WTC11 (cell line): ENCODE data around the gene RBM18. TPM values are rescaled to one million over a fixed set of nuclear protein-coding genes. Genes with fewer than 3 reads are reported as not detected.

Experiments
- ATAC-seq: fragments of 200-7000 bp; cut with Tn5 transposase; 2 replicates; pipeline ENCODE4 v1.10.0; 2021; ENCODE audit warnings: mild to moderate bottlenecking, moderate library complexity
- CTCF ChIA-PET: fragments of 300-600 bp; sonication (Branson Sonifier 250); formaldehyde crosslinking; loops from one replicate; lab custom pipeline; 2021; ENCODE audit warnings: antibody characterized with exemption; lab: Charles Lee
- POLR2A ChIA-PET: fragments of 350-600 bp; sonication (Branson Sonifier 250); formaldehyde crosslinking; loops from one replicate; lab custom pipeline; 2021; ENCODE audit warnings: antibody characterized with exemption; lab: Charles Lee
- DNase-seq: peaks from one replicate; pipeline ENCODE4 v3.0.0; 2021; ENCODE audit warnings: low spot score
- H3K27ac Mint-ChIP-seq: 2 replicates; pipeline ENCODE4 v1.8.0; 2021; ENCODE audit warnings: mixed read lengths
- H3K27me3 Mint-ChIP-seq: 2 replicates; pipeline ENCODE4 v1.8.0; 2021; ENCODE audit warnings: low read depth, mild to moderate bottlenecking, moderate library complexity, mixed read lengths
- H3K36me3 Mint-ChIP-seq: 2 replicates; pipeline ENCODE4 v1.8.0; 2021; ENCODE audit warnings: mixed read lengths
- H3K4me1 Mint-ChIP-seq: 2 replicates; pipeline ENCODE4 v1.8.0; 2022; ENCODE audit warnings: mixed read lengths
- H3K4me3 Mint-ChIP-seq: 2 replicates; pipeline ENCODE4 v1.8.0; 2021; ENCODE audit warnings: mild to moderate bottlenecking, moderate library complexity, mixed read lengths
- H3K9me3 Mint-ChIP-seq: 2 replicates; pipeline ENCODE4 v1.8.0; 2021; ENCODE audit warnings: mixed read lengths
- FOXK1 ChIP-seq: sonication (generic); formaldehyde crosslinking; IDR thresholded peaks from 2 replicates; pipeline ENCODE4 v1.8.0; 2022; ENCODE audit warnings: mild to moderate bottlenecking, moderate library complexity, missing genetic modification reagents
- JAZF1 ChIP-seq: fragments of 250-450 bp; sonication (Bioruptor Pico); IDR thresholded peaks from 2 replicates; pipeline ENCODE4 v1.9.0; 2021; ENCODE audit warnings: moderate library complexity, mild to moderate bottlenecking, inconsistent platforms
- JUN ChIP-seq: sonication (generic); formaldehyde crosslinking; IDR thresholded peaks from 2 replicates; pipeline ENCODE4 v1.8.0; 2023; ENCODE audit warnings: mild to moderate bottlenecking, missing genetic modification reagents
- MXD4 ChIP-seq: fragments of 250-450 bp; sonication (Bioruptor Pico); IDR thresholded peaks from 2 replicates; pipeline ENCODE4 v1.8.0; 2021; ENCODE audit warnings: mild to moderate bottlenecking, moderate library complexity, borderline replicate concordance
- NFYB ChIP-seq: sonication (generic); formaldehyde crosslinking; conservative IDR thresholded peaks from 2 replicates; pipeline ENCODE4 v1.8.0; 2022; ENCODE audit warnings: low read depth, missing genetic modification reagents
- SMAD4 ChIP-seq: sonication (generic); formaldehyde crosslinking; IDR thresholded peaks from 2 replicates; pipeline ENCODE4 v1.8.0; 2022; ENCODE audit warnings: mild to moderate bottlenecking, missing genetic modification reagents
- SP1 ChIP-seq: sonication (generic); formaldehyde crosslinking; conservative IDR thresholded peaks from 2 replicates; pipeline ENCODE4 v1.8.1; 2022; ENCODE audit warnings: missing genetic modification reagents
- TCF7 ChIP-seq: sonication (generic); formaldehyde crosslinking; IDR thresholded peaks from 2 replicates; pipeline ENCODE4 v1.8.0; 2022; ENCODE audit warnings: mild to moderate bottlenecking, low read depth, missing genetic modification reagents, moderate library complexity
- ZBTB21 ChIP-seq: sonication (generic); formaldehyde crosslinking; IDR thresholded peaks from 2 replicates; pipeline ENCODE4 v1.8.1; 2023; ENCODE audit warnings: mild to moderate bottlenecking, missing genetic modification reagents, borderline replicate concordance
- ZNF396 ChIP-seq: fragments of 250-450 bp; sonication (Bioruptor Pico); IDR thresholded peaks from 2 replicates; pipeline ENCODE4 v1.8.0; 2021; ENCODE audit warnings: mild to moderate bottlenecking, moderate library complexity, borderline replicate concordance
- ZNF671 ChIP-seq: fragments of 250-450 bp; sonication (Bioruptor Pico); IDR thresholded peaks from 2 replicates; pipeline ENCODE4 v1.8.0; 2021; ENCODE audit warnings: mild to moderate bottlenecking
- total RNA-seq: library from RNA; stranded (reverse); gene quantifications from 3 replicates; pipeline ENCODE4 v1.2.3, GENCODE V29; 2021
- TF ChIP-seq, protein P1 (sequence below): sonication (generic); formaldehyde crosslinking; IDR thresholded peaks from 2 replicates; pipeline ENCODE4 v1.8.1; 2023; ENCODE audit warnings: mild to moderate bottlenecking, missing genetic modification reagents, borderline replicate concordance
- TF ChIP-seq, protein P2 (sequence below): sonication (generic); formaldehyde crosslinking; IDR thresholded peaks from 2 replicates; pipeline ENCODE4 v1.8.1; 2023; ENCODE audit warnings: mild to moderate bottlenecking, missing genetic modification reagents
- TF ChIP-seq, protein P3 (sequence below): sonication (generic); formaldehyde crosslinking; IDR thresholded peaks from 2 replicates; pipeline ENCODE4 v1.8.0; 2022; ENCODE audit warnings: missing genetic modification reagents
- TF ChIP-seq, protein P4 (sequence below): fragments of 200-600 bp; IDR thresholded peaks from 2 replicates; pipeline ENCODE4 v1.8.0; 2022; ENCODE audit warnings: antibody characterized with exemption
- TF ChIP-seq, protein P5 (sequence below): sonication (generic); formaldehyde crosslinking; IDR thresholded peaks from 2 replicates; pipeline ENCODE4 v1.8.1; 2022; ENCODE audit warnings: low read depth, mild to moderate bottlenecking, moderate library complexity, missing genetic modification reagents, borderline replicate concordance
- TF ChIP-seq, protein P6 (sequence below): sonication (generic); formaldehyde crosslinking; IDR thresholded peaks from 2 replicates; pipeline ENCODE4 v1.8.1; 2023; ENCODE audit warnings: mild to moderate bottlenecking, moderate library complexity, missing genetic modification reagents
- TF ChIP-seq, protein P7 (sequence below): sonication (generic); formaldehyde crosslinking; IDR thresholded peaks from 2 replicates; pipeline ENCODE4 v1.8.0; 2022; ENCODE audit warnings: mild to moderate bottlenecking, missing genetic modification reagents
- TF ChIP-seq, protein P8 (sequence below): fragments of 250-450 bp; sonication (Bioruptor Pico); IDR thresholded peaks from 2 replicates; pipeline ENCODE4 v1.9.0; 2021; ENCODE audit warnings: moderate library complexity, mild to moderate bottlenecking, inconsistent platforms, borderline replicate concordance

Gene RBM18
- total RNA-seq, 1 experiment from 2014 or later: 11.4 TPM

DNA sequence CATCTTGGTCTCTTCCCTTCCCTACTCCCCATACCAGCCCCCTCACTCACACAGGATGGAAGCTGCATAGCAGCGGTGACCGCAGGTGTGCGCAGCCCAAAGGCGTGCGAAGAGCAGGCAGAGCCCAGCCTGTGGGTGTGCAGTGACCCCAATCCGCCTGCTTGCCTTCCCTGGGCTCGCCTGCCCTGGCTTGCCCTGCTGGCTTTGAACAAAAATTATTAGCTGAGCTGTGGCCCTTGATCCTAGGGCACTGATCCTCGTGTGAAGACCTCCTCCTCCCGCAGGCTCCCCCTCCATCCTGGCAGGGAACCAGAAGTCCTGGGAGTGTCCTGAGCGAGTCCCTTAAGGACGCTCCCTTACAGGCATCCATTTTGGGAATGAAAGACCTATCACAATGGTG lies 73.1 kb downstream of the RBM18 start:
- ATAC-seq (peak; percentile 41), DNase-seq (no peak)
- POLR2A ChIA-PET: interaction anchor here (1.5 kb wide), 1 partner anchor 9 kb away, joined by 4 read pairs; no protein-coding TSS in a partner anchor
- peaks cover 16% of the 10 kb centered on the region for H3K4me1 Mint-ChIP-seq
- no peaks in the 10 kb centered on the region for H3K27me3 Mint-ChIP-seq
- H3K27ac Mint-ChIP-seq: no peak overlapping the region; the same call in 1 of the 2 replicates
- H3K9me3 Mint-ChIP-seq: no peaks in the 10 kb centered on the region
- CTCF ChIA-PET: interaction anchor here (1.1 to 4.0 kb wide), 5 partner anchors 16 to 159 kb away, joined by 4 to 26 read pairs (median 5); no protein-coding TSS in a partner anchor
- no peaks in the 10 kb centered on the region for H3K36me3 Mint-ChIP-seq
- H3K4me3 Mint-ChIP-seq: no peak overlapping the region
- TF ChIP-seq, protein P1, sequence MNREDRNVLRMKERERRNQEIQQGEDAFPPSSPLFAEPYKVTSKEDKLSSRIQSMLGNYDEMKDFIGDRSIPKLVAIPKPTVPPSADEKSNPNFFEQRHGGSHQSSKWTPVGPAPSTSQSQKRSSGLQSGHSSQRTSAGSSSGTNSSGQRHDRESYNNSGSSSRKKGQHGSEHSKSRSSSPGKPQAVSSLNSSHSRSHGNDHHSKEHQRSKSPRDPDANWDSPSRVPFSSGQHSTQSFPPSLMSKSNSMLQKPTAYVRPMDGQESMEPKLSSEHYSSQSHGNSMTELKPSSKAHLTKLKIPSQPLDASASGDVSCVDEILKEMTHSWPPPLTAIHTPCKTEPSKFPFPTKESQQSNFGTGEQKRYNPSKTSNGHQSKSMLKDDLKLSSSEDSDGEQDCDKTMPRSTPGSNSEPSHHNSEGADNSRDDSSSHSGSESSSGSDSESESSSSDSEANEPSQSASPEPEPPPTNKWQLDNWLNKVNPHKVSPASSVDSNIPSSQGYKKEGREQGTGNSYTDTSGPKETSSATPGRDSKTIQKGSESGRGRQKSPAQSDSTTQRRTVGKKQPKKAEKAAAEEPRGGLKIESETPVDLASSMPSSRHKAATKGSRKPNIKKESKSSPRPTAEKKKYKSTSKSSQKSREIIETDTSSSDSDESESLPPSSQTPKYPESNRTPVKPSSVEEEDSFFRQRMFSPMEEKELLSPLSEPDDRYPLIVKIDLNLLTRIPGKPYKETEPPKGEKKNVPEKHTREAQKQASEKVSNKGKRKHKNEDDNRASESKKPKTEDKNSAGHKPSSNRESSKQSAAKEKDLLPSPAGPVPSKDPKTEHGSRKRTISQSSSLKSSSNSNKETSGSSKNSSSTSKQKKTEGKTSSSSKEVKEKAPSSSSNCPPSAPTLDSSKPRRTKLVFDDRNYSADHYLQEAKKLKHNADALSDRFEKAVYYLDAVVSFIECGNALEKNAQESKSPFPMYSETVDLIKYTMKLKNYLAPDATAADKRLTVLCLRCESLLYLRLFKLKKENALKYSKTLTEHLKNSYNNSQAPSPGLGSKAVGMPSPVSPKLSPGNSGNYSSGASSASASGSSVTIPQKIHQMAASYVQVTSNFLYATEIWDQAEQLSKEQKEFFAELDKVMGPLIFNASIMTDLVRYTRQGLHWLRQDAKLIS (CRISPR knock-in tag): no peak
- TF ChIP-seq FOXK1 (CRISPR knock-in tag): no peak
- no peak for TF ChIP-seq TCF7
- TF ChIP-seq, protein P2, sequence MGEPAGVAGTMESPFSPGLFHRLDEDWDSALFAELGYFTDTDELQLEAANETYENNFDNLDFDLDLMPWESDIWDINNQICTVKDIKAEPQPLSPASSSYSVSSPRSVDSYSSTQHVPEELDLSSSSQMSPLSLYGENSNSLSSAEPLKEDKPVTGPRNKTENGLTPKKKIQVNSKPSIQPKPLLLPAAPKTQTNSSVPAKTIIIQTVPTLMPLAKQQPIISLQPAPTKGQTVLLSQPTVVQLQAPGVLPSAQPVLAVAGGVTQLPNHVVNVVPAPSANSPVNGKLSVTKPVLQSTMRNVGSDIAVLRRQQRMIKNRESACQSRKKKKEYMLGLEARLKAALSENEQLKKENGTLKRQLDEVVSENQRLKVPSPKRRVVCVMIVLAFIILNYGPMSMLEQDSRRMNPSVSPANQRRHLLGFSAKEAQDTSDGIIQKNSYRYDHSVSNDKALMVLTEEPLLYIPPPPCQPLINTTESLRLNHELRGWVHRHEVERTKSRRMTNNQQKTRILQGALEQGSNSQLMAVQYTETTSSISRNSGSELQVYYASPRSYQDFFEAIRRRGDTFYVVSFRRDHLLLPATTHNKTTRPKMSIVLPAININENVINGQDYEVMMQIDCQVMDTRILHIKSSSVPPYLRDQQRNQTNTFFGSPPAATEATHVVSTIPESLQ (CRISPR knock-in tag): no peak
- TF ChIP-seq, protein P3, sequence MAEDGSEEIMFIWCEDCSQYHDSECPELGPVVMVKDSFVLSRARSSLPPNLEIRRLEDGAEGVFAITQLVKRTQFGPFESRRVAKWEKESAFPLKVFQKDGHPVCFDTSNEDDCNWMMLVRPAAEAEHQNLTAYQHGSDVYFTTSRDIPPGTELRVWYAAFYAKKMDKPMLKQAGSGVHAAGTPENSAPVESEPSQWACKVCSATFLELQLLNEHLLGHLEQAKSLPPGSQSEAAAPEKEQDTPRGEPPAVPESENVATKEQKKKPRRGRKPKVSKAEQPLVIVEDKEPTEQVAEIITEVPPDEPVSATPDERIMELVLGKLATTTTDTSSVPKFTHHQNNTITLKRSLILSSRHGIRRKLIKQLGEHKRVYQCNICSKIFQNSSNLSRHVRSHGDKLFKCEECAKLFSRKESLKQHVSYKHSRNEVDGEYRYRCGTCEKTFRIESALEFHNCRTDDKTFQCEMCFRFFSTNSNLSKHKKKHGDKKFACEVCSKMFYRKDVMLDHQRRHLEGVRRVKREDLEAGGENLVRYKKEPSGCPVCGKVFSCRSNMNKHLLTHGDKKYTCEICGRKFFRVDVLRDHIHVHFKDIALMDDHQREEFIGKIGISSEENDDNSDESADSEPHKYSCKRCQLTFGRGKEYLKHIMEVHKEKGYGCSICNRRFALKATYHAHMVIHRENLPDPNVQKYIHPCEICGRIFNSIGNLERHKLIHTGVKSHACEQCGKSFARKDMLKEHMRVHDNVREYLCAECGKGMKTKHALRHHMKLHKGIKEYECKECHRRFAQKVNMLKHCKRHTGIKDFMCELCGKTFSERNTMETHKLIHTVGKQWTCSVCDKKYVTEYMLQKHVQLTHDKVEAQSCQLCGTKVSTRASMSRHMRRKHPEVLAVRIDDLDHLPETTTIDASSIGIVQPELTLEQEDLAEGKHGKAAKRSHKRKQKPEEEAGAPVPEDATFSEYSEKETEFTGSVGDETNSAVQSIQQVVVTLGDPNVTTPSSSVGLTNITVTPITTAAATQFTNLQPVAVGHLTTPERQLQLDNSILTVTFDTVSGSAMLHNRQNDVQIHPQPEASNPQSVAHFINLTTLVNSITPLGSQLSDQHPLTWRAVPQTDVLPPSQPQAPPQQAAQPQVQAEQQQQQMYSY (CRISPR knock-in tag): no peak
- TF ChIP-seq, protein P4, sequence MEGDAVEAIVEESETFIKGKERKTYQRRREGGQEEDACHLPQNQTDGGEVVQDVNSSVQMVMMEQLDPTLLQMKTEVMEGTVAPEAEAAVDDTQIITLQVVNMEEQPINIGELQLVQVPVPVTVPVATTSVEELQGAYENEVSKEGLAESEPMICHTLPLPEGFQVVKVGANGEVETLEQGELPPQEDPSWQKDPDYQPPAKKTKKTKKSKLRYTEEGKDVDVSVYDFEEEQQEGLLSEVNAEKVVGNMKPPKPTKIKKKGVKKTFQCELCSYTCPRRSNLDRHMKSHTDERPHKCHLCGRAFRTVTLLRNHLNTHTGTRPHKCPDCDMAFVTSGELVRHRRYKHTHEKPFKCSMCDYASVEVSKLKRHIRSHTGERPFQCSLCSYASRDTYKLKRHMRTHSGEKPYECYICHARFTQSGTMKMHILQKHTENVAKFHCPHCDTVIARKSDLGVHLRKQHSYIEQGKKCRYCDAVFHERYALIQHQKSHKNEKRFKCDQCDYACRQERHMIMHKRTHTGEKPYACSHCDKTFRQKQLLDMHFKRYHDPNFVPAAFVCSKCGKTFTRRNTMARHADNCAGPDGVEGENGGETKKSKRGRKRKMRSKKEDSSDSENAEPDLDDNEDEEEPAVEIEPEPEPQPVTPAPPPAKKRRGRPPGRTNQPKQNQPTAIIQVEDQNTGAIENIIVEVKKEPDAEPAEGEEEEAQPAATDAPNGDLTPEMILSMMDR: no peak
- no peak for TF ChIP-seq SP1
- no peak for TF ChIP-seq SMAD4
- TF ChIP-seq ZNF396 (CRISPR knock-in tag): no peak
- no peak for TF ChIP-seq ZNF671
- TF ChIP-seq MXD4 (CRISPR knock-in tag): no peak
- no peak for TF ChIP-seq ZBTB21 (CRISPR knock-in tag)
- TF ChIP-seq, protein P5, sequence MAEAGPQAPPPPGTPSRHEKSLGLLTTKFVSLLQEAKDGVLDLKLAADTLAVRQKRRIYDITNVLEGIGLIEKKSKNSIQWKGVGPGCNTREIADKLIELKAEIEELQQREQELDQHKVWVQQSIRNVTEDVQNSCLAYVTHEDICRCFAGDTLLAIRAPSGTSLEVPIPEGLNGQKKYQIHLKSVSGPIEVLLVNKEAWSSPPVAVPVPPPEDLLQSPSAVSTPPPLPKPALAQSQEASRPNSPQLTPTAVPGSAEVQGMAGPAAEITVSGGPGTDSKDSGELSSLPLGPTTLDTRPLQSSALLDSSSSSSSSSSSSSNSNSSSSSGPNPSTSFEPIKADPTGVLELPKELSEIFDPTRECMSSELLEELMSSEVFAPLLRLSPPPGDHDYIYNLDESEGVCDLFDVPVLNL (CRISPR knock-in tag): no peak
- TF ChIP-seq JUN (CRISPR knock-in tag): no peak
- TF ChIP-seq, protein P6, sequence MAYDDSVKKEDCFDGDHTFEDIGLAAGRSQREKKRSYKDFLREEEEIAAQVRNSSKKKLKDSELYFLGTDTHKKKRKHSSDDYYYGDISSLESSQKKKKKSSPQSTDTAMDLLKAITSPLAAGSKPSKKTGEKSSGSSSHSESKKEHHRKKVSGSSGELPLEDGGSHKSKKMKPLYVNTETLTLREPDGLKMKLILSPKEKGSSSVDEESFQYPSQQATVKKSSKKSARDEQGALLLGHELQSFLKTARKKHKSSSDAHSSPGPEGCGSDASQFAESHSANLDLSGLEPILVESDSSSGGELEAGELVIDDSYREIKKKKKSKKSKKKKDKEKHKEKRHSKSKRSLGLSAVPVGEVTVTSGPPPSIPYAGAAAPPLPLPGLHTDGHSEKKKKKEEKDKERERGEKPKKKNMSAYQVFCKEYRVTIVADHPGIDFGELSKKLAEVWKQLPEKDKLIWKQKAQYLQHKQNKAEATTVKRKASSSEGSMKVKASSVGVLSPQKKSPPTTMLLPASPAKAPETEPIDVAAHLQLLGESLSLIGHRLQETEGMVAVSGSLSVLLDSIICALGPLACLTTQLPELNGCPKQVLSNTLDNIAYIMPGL (CRISPR knock-in tag): no peak
- TF ChIP-seq, protein P7, sequence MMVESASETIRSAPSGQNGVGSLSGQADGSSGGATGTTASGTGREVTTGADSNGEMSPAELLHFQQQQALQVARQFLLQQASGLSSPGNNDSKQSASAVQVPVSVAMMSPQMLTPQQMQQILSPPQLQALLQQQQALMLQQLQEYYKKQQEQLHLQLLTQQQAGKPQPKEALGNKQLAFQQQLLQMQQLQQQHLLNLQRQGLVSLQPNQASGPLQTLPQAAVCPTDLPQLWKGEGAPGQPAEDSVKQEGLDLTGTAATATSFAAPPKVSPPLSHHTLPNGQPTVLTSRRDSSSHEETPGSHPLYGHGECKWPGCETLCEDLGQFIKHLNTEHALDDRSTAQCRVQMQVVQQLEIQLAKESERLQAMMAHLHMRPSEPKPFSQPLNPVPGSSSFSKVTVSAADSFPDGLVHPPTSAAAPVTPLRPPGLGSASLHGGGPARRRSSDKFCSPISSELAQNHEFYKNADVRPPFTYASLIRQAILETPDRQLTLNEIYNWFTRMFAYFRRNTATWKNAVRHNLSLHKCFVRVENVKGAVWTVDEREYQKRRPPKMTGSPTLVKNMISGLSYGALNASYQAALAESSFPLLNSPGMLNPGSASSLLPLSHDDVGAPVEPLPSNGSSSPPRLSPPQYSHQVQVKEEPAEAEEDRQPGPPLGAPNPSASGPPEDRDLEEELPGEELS: no peak
- no peak for TF ChIP-seq JAZF1 (CRISPR knock-in tag)
- TF ChIP-seq, protein P8, sequence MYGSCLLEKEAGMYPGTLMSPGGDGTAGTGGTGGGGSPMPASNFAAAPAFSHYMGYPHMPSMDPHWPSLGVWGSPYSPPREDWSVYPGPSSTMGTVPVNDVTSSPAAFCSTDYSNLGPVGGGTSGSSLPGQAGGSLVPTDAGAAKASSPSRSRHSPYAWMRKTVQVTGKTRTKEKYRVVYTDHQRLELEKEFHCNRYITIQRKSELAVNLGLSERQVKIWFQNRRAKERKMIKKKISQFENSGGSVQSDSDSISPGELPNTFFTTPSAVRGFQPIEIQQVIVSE (CRISPR knock-in tag): no peak
- TF ChIP-seq NFYB (CRISPR knock-in tag): no peak
